Neural cell (in vitro differentiated cells): ENCODE results near the gene BABAM1. TPM values are rescaled to one million over a fixed set of nuclear protein-coding genes. Genes with fewer than 3 reads are reported as not detected.

Source experiments
- H2AFZ ChIP-seq: fragments of 200-600, 300-800 bp; sonication (generic), shearing (Covaris generic); 2 replicates; pipeline ENCODE4 v1.6.0; 2014; ENCODE audit warnings: low read depth, mild to moderate bottlenecking, antibody characterized with exemption, low read length, moderate library complexity
- H3F3A ChIP-seq: fragments of 200-600 bp; shearing (Covaris generic); 2 replicates; pipeline ENCODE4 v1.6.1; 2016; ENCODE audit warnings: mild to moderate bottlenecking, moderate library complexity, mixed read lengths, antibody characterized with exemption, low read length; ENCODE audit not compliant: insufficient read depth, poor library complexity, severe bottlenecking
- H3K27ac ChIP-seq: fragments of 200-600, 300-800 bp; sonication (generic), shearing (Covaris generic); 2 replicates; pipeline ENCODE4 v1.5.1; 2014; ENCODE audit warnings: mild to moderate bottlenecking, low read length, moderate library complexity
- H3K27me3 ChIP-seq: fragments of 300-800, 200-600 bp; sonication (generic), shearing (Covaris generic); 2 replicates; pipeline ENCODE4 v1.6.0; 2014; ENCODE audit warnings: mild to moderate bottlenecking, low read depth, low read length, moderate library complexity; ENCODE audit not compliant: insufficient read depth
- H3K36me3 ChIP-seq: fragments of 300-800, 200-600 bp; sonication (generic), shearing (Covaris generic); 2 replicates; pipeline ENCODE4 v1.5.1; 2014; ENCODE audit warnings: mild to moderate bottlenecking, antibody characterized with exemption, low read length, moderate library complexity; ENCODE audit not compliant: insufficient read depth
- H3K4me2 ChIP-seq: fragments of 300-800, 200-600 bp; sonication (generic), shearing (Covaris generic); 2 replicates; pipeline ENCODE4 v1.6.0; 2014; ENCODE audit warnings: mild to moderate bottlenecking, low read length
- H3K4me3 ChIP-seq: fragments of 300-800, 200-600 bp; sonication (generic), shearing (Covaris generic); 2 replicates; pipeline ENCODE4 v1.5.1; 2014; ENCODE audit warnings: mild to moderate bottlenecking, low read length, moderate library complexity
- H3K79me2 ChIP-seq: fragments of 200-600 bp; shearing (Covaris generic); replicated peaks from 2 replicates; pipeline ENCODE4 v1.6.0; 2014; ENCODE audit warnings: mild to moderate bottlenecking, low read length, moderate library complexity; ENCODE audit not compliant: insufficient read depth
- H3K9ac ChIP-seq: fragments of 300-800, 200-600 bp; sonication (generic), shearing (Covaris generic); 2 replicates; pipeline ENCODE4 v1.6.1; 2016; ENCODE audit warnings: mild to moderate bottlenecking, low read length, mixed read lengths
- H3K9me2 ChIP-seq: fragments of 200-600 bp; shearing (Covaris generic); 2 replicates; pipeline ENCODE4 v1.6.1; 2016; ENCODE audit warnings: mild to moderate bottlenecking, low read length, mixed read lengths; ENCODE audit not compliant: insufficient read depth
- H3K9me3 ChIP-seq: fragments of 200-600, 300-800 bp; sonication (generic), shearing (Covaris generic); 2 replicates; pipeline ENCODE4 v1.6.1; 2016; ENCODE audit warnings: mild to moderate bottlenecking, mixed run types, low read length, moderate library complexity, mixed read lengths
- H4K20me1 ChIP-seq: fragments of 200-600 bp; shearing (Covaris generic); 2 replicates; pipeline ENCODE4 v1.6.1; 2016; ENCODE audit warnings: mild to moderate bottlenecking, mixed run types; ENCODE audit not compliant: insufficient read depth
- CTCF ChIP-seq: fragments of 450-650 bp; IDR thresholded peaks from 2 replicates; pipeline ENCODE4 v1.5.1; 2014; ENCODE audit warnings: antibody characterized with exemption, mild to moderate bottlenecking, moderate library complexity; ENCODE audit not compliant: poor library complexity, severe bottlenecking
- EP300 ChIP-seq: fragments of 450-650 bp; conservative IDR thresholded peaks from 2 replicates; pipeline ENCODE4 v1.6.1; 2014; ENCODE audit warnings: antibody characterized with exemption, mild to moderate bottlenecking, moderate library complexity; ENCODE audit not compliant: poor library complexity, severe bottlenecking
- EZH2 ChIP-seq: fragments of 200-600, 300-800 bp; shearing (Covaris generic), sonication (generic); IDR thresholded peaks from 2 replicates; pipeline ENCODE4 v1.6.1; 2014; ENCODE audit warnings: antibody characterized with exemption, low read length, borderline replicate concordance, mild to moderate bottlenecking; ENCODE audit not compliant: insufficient read depth, poor library complexity, severe bottlenecking
- MXI1 ChIP-seq: fragments of 450-650 bp; conservative IDR thresholded peaks from 2 replicates; pipeline ENCODE4 v1.6.1; 2014; ENCODE audit warnings: antibody characterized with exemption, mild to moderate bottlenecking; ENCODE audit not compliant: poor library complexity, severe bottlenecking
- POLR2AphosphoS5 ChIP-seq: IDR thresholded peaks from 2 replicates; pipeline ENCODE4 v1.6.1; 2012
- RAD21 ChIP-seq: fragments of 450-650 bp; conservative IDR thresholded peaks from 2 replicates; pipeline ENCODE4 v1.6.1; 2014; ENCODE audit warnings: antibody characterized with exemption, mild to moderate bottlenecking, moderate library complexity
- REST ChIP-seq: IDR thresholded peaks from 2 replicates; pipeline ENCODE4 v1.6.1; 2012; ENCODE audit warnings: borderline replicate concordance
- SMC3 ChIP-seq: fragments of 450-650 bp; conservative IDR thresholded peaks from 2 replicates; pipeline ENCODE4 v1.6.1; 2014; ENCODE audit warnings: antibody characterized with exemption, mild to moderate bottlenecking, moderate library complexity; ENCODE audit not compliant: poor library complexity
- TAF1 ChIP-seq: IDR thresholded peaks from 2 replicates; pipeline ENCODE4 v1.6.1; 2012; ENCODE audit warnings: low read depth
- polyA plus RNA-seq: library from polyadenylated mRNA; depleted of rRNA; stranded (reverse); fragments of >200 nt; gene quantifications from 2 replicates; pipeline ENCODE4 v1.2.3, GENCODE V29; 2014

Gene BABAM1
- polyA plus RNA-seq, 1 donor from 2014 or later: 123 TPM

GRCh38 chr19:17323300-17323963 is 56.2 kb downstream of the BABAM1 start:
- Histone ChIP-seq H3K9me2 (no peaks in the 10 kb centered on the region), H3K27ac (no peak overlapping the region), H3K9ac (no peak overlapping the region), H4K20me1 (no peaks in the 10 kb centered on the region), H3K9me3 (no peaks in the 10 kb centered on the region), H3K27me3 (no peaks in the 10 kb centered on the region), H3K4me3 (no peak overlapping the region), H3K36me3 (no peaks in the 10 kb centered on the region), H2AFZ (no peak overlapping the region), H3F3A (no peaks in the 10 kb centered on the region), H3K4me2 (no peak overlapping the region), H3K79me2 (no peaks in the 10 kb centered on the region)
- TF ChIP-seq MXI1: no peak
- no peak for TF ChIP-seq EP300

- TF ChIP-seq TAF1: no peak
- no peak for TF ChIP-seq RAD21
- no peak for TF ChIP-seq REST
- TF ChIP-seq EZH2: no peak
- no peak for TF ChIP-seq CTCF
- TF ChIP-seq EP300: no peak
- no peak for TF ChIP-seq POLR2AphosphoS5
- no peak for TF ChIP-seq MXI1
- no peak for TF ChIP-seq SMC3
- H3K79me2 ChIP-seq: no peaks in the 10 kb centered on the region
- H3K27me3 ChIP-seq: no peaks in the 10 kb centered on the region
- no peak overlapping the region for H2AFZ ChIP-seq
- H3K4me2 ChIP-seq: no peak overlapping the region
- H3F3A ChIP-seq: no peaks in the 10 kb centered on the region
- no peaks in the 10 kb centered on the region for H3K9me2 ChIP-seq
- H3K9me3 ChIP-seq: no peaks in the 10 kb centered on the region
- no peaks in the 10 kb centered on the region for H4K20me1 ChIP-seq
- no peak overlapping the region for H3K4me3 ChIP-seq
- no peak overlapping the region for H3K9ac ChIP-seq
- no peak overlapping the region for H3K27ac ChIP-seq
- H3K36me3 ChIP-seq: no peaks in the 10 kb centered on the region
Measured at GRCh38 chr19:17323964-17324332, 56.7 kb downstream of the BABAM1 start.
